AG20443 (cell line): Measurements from ENCODE around the gene KLC1.

Experiments
- DNase-seq: peaks from one replicate; pipeline ENCODE4 v3.0.0; 2012; ENCODE audit warnings: low spot score, mixed read lengths

Gene KLC1

DNA sequence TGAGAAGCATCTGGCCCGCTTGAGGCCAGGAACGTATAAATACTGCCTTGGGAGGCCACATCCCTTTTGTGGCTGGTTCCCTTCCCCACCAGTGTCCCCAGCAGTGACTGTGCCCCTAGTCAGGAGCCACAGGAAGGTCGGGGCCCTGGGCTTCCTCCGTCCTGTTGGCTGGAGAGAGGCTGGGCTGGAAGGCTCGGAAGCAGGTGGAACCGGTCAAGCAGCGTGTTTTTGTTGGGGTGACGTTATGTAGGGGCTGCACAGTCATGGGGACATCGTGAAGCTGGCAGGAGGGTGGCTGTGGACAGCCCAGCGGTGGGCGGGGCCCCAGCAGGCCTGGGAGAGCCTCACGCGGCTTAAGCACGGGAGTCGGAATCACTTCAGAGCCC lies 76.1 kb downstream of the KLC1 start:
- no peak for DNase-seq

DNA sequence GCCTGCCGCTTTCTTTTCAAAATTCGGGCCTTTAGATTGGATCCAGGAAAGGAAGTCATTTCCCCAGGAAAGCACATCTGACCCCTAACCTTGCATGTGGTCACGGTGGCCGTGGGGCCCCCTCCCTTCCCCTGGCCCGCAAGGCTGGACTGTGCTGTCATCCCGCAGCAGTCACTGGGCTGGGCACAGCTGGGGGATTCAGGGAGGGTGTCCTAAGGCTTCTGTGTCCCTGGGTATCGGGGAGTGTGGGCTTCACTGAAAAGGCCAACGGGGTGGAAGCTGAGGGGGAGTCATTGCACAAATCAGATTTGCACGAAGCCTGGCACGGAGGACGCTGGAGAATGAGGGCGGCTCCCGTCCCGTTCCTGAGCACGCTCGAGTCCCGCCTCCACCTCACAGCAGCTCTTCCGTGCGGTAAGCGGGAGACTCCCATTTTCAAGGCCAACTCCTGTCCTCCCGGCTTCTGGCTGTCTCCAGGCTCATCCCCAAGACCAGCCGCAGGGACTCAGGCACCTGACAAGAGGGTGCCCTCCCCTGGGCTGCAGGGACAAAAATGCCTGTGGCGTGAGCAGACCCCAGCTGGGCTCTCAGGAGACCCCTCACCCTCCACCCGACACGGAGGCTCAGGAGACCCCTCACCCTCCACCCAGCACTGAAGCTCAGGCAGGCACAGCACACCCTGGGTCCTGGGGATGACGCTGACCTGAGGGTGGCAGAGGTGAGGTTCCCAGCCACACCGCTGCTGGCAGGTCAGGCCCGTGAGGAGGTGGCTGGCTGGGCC lies 76.7 kb downstream of the KLC1 start:
- no peak for DNase-seq

DNA sequence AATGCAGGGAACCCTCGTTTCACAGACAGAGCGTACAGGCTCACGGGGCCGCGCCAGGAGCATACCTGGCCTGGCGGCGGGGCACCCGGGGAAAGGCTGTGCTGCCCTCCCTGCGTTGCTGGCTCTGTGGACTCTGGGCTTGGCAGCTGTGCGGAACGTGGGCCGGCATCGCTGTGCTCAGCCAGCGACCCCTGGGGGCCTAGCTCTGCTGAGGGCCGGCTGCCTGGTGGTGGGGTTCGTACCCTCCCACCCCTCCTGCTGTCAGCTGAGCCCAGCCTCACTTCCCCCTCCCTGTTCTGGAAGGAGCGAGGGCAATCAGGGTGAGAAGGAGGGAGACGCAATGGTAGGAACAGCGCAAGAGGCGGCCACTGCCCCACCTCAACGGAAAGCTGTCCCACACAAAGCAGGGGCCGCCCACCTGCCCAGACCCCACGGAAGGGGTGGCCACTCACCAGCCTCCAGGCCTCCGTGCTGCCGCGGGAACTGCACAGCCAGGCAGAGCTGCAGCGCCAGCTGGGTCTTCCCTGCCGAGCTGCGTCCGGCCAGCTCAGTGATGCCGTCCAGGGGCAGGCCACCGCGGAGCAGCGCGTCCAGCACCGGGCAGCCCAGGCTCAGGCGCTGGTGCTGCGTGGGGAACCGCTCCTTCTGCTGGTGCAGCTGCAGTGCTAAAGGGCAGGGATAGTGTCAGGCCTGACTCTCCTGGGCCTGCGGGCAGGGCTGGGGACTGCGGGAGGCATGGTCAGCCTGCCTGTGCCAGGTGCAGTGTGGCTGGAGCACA lies 77.7 kb downstream of the KLC1 start:
- DNase-seq: no peak

DNA sequence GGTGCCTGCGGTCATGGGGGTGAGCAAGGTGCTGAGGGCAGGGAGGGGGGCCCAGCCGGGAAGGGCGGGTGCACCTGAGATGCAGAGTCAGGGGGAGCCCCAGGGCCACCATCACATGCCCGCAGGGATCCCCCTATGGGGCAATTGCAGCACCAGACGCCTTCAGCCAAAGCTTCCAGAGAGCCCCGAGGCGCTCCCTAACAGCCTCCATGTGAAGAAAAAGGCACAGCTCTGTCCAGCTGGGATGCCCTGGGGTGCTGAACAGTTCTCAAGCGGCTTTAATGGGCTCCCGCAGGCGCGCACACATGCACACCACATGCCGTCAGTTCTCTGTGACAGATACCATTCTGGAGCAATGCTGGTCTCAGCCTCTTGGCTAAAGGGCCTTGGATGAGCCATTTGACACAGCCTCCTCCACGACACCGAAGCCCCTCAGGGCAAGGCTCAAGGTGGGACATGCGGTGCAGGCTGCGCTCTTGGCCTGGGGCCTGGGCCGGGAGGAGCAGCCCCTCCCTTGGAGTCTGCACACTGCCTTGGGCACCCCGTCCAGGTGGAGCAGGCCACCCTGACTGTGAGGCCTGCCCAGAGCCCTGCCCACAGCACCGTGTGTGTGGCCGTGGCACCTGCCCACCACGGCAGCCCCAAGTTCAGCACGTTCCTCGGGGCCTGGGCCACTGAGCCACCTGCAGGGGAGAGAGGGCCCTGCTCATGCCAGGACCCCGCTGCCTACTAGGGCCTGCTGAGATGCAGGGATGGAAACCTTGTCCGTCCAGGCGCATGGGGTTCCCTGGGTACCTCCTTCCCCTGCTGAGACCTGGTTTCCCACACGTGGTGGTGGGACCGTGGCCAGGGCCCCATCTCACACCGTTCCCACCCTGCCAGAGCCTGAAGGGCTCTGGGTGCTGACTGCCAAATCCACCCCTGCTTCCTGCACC lies 78.6 kb downstream of the KLC1 start:
- DNase-seq: no peak

DNA sequence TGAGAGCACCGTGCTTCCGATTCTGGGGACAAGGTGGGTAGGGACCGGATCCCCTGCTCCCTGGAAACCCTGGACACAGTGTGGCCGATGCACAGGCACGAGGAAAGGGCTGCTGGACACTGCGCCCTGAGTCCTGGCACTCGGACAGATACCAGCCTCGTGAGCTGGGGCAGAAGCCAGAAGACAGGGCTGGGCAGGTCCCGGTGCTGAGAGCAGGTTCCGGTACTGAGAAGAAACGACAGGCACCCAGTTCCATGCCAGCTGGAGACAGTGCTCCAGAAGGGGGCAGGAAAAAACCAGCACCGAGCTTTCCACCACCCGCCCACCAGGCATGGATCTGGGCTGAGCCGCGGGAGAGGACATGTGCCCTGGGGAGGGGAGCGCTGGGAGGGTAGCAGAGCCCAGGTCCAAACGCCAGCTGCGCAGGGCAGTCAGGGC lies 79.8 kb downstream of the KLC1 start:
- no peak for DNase-seq

DNA sequence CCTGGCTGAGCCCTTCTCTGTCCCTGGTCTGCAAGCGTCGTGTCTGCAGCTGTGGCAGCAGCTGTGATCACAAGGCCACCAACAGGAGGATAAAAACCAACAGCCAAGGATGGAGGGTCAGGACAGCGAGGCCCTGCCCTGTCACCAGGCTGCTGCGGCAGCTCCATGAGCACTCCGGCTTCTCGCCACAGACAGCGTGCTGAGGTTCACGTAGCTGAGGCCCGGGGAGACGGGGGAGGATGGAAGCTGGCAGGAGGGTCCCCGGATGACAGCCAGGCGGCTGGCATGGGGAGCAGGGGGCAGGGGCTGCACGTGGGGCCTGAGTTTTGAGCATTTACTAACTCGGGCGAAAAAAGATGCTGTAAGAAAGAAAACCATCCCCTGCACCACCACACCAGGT lies 80.8 kb downstream of the KLC1 start:
- no peak for DNase-seq

DNA sequence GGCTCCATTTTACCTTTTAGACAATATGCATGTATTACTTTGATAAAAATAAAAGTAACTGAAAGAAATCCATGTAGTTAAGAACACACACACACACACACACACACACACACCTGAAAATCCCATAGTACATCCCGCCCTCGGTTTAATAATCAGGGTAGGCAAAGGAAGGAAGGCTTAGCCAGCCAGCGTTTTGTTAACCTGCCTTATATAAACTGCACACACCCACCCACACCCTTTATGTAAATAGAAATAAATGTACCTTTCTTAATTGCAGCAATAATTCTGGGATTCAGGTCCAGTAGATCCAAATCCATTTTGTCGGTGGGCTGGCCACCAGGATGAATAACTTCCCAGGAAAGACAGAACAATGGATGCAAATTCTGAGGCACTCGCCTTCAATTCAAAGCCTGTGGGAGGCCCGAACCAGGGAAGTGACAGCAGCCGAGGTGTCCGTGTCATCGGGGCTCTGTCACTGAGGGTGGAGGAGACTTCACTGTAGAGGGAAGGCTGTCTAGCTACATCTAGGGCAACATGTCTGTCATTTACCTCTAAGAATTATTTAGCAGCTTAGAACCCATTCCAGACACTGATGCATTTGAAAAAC lies 81.9 kb downstream of the KLC1 start:
- DNase-seq: no peak

DNA sequence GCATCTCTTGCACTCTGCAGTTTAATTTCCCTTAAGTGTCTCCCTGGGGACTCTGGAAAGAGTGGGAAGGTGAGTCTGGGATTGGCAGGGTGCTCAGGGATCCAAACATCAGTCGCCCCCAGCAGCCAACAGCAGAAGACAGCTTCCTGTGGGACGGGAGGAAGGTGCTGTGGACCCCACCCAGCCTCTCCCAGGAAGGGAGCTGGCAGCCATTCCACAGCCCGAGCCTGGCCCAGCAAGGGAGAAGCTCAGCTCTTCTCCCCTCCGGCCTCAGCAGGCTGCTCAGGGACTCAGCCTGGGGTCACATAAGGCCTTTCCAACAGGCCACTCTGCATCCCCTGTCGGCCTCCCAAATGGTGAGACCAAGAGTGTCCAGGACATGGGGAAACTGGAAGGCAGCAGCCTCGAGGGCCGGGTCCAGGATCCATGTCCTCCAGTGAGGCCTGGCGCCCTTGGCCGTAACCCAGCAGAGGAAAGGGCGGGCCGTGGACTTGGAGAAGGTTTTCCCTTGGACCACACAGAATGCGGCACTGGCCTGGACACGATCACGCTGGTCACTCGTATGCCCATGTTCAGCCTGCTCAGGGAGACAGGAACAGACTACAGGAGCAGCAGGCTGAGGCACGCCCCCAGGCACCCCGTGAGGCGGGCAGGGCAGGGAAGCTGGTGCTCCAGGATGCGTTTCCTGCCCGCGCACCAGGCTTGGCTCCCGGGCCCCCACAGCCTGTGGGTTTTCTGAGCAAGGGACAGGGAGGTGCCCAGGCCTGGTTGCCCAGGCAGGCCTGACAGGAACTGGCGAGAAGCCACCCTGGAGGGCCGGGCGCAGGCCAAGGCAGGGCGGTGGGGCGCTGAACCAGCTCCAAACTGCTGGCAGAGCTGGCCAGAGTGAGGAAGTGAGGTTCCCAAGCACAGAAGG lies 82.8 kb downstream of the KLC1 start:
- DNase-seq: peak; percentile 51

DNA sequence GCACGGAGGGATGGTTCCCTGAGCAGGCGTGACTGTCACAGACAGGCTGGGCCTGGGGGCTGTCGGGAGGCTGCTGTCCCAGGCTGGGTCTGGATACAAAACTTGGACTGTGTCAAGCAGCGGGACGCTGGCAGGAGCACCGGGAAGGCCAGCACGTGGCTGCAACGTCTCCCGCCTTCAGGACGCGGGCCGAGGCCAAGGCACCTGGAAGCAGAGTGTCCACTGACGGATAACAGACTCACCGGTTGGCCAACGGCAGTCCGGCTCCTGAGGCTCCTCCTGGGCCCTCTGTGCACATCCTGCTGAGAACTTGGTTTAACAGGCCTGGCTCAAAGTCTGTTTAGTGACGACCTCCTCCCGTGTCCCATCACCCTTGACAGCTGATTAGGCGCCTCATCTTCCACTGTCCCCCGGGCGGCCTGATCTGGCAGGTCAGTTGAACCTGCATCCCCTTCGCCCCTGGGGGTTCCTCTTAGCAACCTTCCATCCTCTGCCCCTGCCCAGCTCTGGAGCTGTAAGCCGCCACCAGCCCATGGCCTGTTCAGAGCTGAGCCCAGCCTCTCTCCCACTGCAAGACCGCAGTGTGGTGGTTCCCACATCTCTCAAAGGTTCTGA lies 83.7 kb downstream of the KLC1 start:
- no peak for DNase-seq

DNA sequence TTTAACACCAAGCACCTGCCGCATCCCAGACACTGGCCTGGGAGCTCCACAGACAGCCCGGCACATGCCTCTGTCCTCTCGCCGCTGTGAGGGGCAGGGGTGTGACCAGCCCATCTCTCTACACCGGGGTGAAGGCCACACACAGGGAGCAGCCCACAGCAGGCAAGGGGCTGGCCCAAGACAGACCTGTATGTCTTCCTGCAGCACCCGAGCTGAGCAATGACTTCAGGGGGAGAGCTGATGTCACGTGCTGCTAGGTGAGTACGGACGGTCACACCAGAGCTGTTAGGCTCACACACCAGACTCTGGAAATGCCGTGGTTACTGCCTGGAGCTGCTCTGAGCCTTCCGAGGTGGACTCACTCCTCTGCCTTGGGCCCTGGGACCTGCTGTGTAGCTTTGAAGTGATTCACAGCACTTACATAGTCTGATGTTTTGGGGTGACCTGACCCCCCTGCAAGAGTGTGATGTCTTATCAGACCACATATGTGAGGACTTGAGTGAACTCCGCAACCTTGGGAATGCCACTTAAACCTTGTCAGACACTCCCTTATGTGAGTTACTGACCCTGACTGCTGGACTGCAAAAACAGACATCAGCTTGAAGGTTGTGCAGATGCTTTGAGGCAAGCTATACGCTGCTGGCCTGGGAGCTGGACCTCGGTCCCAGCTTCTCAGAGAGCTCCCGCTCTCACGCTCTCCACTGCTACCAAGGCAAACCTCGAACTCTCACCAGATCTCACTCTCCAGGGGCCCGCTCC lies 84.5 kb downstream of the KLC1 start:
- no peak for DNase-seq

DNA sequence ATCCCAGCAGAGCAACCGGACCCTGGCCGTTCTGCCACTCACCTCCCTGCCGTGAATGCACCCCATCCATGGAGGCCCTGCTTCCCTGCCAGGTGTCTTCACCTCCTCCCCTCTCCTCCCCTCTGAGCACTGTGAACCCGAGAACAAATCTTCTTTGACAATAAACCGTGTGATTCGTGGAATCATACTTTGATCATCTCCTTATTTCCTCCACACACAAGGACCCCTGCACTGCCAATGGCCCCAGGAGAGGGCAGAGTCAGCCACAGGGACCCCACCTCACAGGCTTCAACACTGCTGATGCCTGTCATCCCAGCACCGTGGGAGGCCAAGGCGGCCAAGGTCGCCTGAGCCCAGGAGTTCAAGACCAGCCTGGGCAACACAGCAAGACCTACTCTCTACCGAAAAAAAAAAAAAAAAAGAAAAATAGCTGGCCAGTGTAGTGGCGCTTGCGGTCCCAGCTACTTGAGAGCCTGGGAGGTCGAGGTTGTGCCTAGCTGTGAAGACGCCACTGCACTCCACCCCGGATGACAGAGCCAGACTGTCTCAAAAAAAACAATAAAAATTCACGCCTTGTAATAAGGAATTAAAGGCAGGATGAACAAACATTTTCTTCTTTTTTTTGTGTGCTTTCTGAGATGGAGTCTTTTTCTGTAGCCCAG lies 85.2 kb downstream of the KLC1 start:
- DNase-seq: no peak

DNA sequence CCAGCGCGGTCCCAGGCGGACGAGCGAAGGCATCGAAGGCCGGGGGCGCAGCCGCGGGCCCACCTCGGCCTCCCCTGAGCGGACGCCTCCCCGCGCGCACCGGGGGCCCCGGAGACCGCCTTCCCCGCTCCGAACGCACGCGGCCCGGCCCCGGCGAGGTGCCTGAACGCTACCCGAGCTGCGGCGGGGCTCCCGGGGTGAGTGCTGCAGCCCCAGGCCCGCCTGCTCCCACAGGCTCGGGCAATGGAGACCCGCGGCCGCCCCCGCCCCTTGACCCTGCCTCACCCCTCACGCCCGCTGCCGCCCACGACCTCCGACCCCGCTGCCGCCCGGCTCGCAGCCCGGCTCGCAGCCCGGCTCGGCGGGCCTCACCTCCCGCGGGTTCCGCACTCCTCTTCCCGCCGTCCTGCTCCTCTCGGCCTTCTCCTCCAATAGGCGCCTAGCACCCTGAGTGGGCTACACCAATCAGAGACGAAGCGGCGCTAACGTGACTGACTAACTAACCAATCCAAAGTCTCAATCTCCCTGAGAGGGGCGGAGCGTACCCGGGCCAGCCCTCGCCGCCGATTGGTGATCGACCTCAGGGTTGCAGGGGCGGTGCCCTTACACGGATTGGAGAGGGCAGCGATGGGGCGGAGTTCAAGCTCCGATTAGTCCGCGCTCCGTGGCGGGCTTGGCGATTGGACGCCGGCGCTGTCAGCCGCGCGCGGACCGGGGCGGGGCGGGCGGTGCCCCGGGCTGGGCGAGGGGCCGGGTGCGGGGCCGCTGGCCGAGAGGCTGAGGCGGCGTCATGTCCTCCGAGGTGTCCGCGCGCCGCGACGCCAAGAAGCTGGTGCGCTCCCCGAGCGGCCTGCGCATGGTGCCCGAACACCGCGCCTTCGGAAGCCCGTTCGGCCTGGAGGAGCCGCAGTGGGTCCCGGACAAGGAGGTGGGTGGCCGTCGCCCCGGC lies 86.3 kb downstream of the KLC1 start, which contains the start of the genes XRCC3 and ZFYVE21:
XRCC3 (minus strand) TSS at position 400 of the 949 bp plus-strand sequence. CDS start 4,364 bp downstream, outside the sequence.
ZFYVE21 (plus strand) TSS at position 759 of the 949 bp plus-strand sequence; CDS start at position 791, 32 bp downstream.
- DNase-seq: peak; percentile 100

DNA sequence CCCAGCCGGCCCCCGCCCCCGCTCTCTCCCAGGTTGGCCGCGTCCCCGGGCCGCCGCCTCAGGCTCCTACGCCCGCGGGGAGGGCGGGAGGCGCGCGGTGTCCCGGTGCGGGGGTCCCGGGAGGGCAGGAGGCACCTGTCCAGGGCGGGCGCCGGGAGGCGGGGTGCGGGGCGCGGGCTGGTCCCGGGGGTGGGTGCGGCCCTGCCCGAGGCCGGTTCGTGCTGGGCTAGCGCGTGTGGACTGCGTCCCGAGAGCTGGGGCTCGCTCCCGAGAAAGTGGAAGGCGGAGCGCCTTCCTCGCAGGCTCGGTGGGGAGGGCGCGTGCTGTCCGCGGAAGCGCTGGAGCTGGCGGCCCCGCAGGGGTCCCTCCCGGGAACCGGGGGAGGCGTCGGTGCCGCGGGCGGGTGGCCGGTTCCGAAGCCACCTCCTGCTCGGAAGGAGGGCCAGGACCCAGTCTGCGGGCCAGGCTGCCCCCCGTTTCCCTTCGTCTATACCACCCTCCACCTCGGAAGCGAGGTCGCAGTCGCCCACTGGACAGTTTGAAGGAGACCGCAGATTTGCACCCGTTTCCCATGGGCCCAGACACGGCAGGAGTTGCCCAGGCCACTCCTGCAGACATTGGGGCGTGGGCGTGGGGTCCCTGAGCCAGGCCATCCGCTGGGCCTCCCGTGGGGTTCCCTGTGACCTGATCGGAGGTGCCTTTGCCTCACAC lies 87.2 kb downstream of the KLC1 start:
- peak; percentile 76 for DNase-seq

DNA sequence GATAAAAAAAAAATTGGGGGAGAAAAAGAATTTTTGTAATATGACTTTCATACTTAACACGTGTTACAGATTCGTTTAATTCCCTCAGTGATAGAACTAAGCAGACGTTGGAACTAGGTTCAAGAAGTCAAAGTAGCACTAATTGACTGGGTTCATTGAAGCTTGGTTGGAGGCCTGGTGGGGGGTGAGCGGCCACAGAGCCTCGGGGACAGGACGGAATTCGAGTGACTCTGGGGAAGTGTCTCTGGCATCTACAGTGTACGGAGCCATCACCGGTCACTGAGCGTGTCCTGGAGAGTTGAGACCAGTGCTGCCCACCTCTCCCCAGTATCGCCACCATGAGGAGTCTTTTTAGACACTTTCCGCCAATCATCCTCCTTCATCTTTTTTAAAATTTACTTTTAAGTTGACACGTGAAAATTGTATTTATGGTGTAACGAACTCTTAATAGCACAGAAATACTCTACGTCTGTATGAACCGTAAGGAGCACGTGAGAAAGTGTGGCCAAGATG lies 87.9 kb downstream of the KLC1 start:
- no peak for DNase-seq

DNA sequence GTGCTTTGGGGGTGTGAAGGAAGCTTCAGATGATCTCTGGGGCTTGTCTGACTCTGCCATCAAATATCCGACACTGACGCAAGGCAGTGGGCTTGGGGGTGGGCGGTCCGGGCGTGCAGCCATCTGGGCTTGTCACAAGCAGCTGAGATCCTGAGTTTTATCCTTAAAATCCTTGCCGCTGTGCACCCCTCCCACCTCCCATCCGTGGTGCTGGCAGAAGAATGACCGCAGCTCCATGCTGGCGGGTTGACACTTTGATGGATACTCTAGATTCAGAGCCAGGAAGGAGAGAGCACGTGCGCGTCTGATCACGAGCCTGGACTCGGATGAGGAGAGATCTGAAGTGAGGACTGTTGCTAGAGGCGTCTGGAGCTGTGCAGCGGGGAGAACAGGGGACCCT lies 89.6 kb downstream of the KLC1 start:
- DNase-seq: no peak

DNA sequence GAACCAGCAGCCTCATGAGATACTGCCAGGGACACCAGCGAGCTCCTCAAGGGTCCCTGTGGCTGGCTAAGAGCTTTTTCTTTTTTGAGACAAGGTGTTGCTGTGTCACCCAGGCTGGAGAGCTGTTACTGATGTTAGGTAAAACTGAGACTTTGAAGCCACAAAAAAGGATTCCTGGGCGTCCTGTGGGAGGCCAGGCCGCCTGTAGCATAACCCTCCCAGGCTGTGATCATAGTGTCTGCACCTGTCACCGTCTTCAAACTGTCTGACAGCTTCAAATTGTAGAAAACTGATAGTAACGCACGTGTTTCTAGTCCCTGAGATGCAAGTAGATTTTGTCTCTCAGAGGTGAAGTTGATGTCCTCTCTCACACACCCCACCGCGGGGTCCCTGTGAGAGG lies 90.7 kb downstream of the KLC1 start:
- no peak for DNase-seq
